AG04449 (cell line): ENCODE measurements around the gene GRID1.
"Not testable (repeated sequence)": the region's sequence is repeated elsewhere in the genome, so short reads cannot be mapped to it uniquely, and the experiment has no call there.

Source experiments
- CTCF ChIA-PET: fragments of 350-600 bp; formaldehyde crosslinking; extraction: SDS; loops from one replicate; lab custom pipeline; 2021; ENCODE audit warnings: antibody characterized with exemption; lab: Yijun Ruan, JAX
- POLR2A ChIA-PET: fragments of 400-600, 350-600 bp; formaldehyde crosslinking; extraction: SDS; loops from one replicate; lab custom pipeline; 2020; ENCODE audit warnings: antibody characterized with exemption, inconsistent platforms; lab: Yijun Ruan, JAX
- DNase-seq: peaks from one replicate; pipeline ENCODE4 v3.0.0-alpha.2; 2010; ENCODE audit warnings: low read depth, low spot score
- H3K4me3 ChIP-seq: 2 replicates; pipeline ENCODE4 v1.5.1; 2011; ENCODE audit warnings: low read depth, mild to moderate bottlenecking, control low read depth, low read length
- TF ChIP-seq, protein P1 (sequence below): IDR thresholded peaks from one replicate; pipeline ENCODE4 v1.5.1; 2011; ENCODE audit warnings: mild to moderate bottlenecking, moderate library complexity, low read length, control low read depth, inconsistent platforms; ENCODE audit not compliant: insufficient read depth; ENCODE audit errors: missing control alignments

The GRID1 gene

DNA sequence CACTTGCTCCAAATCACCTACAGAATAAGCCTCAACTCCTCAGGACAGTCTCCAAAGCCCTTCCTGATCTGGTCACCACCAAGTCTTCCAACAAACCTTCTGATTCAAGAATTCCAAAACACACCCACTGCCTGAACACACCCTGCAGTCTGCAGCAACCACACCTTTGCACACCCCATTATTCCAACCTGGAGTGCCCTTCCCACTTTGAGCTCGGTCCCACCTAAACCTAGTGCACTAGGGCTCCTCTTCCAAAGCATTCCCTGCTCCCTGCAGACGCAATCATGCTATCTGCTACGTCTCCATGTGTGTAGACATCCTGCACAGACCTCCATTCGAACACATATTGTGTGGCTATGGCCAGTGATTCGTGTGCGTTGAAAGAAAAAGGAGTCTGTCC is 289.3 kb downstream of the GRID1 start:
- no peak for DNase-seq
- TF ChIP-seq, protein P1, sequence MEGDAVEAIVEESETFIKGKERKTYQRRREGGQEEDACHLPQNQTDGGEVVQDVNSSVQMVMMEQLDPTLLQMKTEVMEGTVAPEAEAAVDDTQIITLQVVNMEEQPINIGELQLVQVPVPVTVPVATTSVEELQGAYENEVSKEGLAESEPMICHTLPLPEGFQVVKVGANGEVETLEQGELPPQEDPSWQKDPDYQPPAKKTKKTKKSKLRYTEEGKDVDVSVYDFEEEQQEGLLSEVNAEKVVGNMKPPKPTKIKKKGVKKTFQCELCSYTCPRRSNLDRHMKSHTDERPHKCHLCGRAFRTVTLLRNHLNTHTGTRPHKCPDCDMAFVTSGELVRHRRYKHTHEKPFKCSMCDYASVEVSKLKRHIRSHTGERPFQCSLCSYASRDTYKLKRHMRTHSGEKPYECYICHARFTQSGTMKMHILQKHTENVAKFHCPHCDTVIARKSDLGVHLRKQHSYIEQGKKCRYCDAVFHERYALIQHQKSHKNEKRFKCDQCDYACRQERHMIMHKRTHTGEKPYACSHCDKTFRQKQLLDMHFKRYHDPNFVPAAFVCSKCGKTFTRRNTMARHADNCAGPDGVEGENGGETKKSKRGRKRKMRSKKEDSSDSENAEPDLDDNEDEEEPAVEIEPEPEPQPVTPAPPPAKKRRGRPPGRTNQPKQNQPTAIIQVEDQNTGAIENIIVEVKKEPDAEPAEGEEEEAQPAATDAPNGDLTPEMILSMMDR, result no peak
- ChIA-PET POLR2A (no interaction called here), CTCF (no interaction called here)
- no peak overlapping the region for H3K4me3 ChIP-seq

DNA sequence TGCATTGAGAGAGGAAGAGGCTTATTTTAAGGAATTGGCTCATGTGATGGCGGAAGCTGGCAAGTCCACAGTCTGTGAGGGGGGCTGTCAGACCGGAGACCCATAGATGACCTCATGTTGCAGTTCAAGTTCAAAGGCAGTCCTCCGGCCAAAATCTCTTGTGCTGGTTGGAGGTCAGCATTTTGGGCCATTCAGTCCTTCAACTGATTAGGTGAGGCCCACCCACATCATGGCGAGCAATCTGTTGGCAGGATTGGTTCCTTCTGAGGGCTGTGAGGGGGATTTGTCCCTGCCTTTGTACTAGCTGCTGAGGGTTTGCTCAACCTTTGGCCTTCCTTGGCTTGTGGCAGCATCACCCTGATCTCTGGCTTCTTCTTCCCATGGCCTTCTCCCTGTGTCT is 290.1 kb downstream of the GRID1 start:
- POLR2A ChIA-PET, CTCF ChIA-PET, H3K4me3 ChIP-seq, DNase-seq: not testable (repeated sequence)

DNA sequence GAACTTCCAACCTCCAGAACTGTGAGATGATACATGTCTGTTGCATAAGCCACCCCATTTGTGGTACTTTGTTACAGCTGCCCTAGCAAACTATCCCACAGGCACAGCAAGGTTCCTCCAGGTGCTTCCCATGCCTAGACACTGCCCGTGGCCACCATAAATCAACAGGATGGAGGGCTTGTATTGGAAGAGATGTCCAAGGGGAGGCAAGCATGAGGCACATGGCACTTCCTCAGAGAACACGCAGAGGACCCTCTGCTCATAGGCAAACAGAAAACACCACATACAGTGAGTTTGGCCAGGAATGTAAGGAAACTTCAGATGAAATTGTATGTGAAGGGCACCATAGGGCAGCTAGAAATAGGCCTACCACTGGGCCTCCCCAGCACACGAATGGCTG is 291.1 kb downstream of the GRID1 start:
- ChIA-PET CTCF (no interaction called here), POLR2A (no interaction called here)
- TF ChIP-seq, protein P1, result no peak
- no peak for DNase-seq
- H3K4me3 ChIP-seq, result no peak overlapping the region

DNA sequence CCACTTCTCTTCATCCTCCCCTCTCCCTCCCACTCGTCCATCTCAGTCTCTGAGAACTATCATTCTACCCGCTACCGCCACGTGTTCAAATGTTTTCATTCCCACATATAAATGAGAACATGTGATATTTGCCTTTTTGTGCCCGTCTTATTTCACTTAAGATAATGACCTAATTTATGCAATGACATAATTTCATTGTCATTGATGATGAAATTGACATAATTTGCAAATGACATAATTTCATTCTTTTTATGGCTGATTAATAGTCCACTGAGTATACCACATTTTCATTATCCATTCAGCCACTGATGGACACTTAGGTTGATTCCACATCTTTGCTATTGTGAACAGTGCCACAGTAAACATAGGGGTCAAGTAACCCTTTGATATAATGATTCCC is 292.3 kb downstream of the GRID1 start:
- TF ChIP-seq, protein P1, result no peak
- POLR2A ChIA-PET, result no interaction called here
- CTCF ChIA-PET, result no interaction called here
- no peak for DNase-seq
- H3K4me3 ChIP-seq, result no peak overlapping the region

DNA sequence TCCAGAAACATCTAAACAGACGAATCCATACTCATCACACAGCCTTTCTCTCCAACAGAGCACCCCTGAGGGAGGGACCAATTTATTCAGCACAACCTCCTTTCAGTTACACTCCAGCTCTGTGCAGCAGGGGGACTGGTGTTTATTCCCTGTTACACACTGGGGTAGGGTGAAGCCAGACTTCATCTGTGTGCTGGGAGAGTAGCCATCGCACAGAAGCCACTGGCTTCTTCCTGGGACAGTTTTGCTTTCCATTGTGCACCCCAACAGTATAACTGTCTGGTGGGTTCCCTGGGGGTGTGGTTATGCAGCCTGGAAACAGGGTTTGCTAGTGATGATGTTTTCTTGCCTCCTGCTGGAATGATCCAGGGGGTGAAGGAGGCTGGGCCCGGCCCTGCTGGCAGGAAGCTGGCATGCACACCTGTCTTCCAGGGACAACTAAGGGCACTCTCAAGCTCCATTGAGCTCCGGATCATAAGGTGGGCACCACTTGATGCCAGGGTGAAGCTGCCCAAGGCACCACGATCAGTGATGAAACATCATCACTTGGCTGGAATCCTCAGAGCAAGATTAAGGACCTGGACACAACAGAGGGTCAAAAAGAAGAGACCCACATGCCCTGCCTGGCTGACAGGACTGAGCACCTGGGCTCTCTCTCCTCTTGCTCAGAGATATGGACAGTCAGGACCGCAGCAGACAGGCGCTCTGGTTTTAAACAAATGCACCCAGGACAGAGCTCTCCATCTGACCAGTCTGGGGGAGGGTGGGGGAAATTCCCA is 293.2 kb downstream of the GRID1 start:
- TF ChIP-seq, protein P1, result no peak
- no peak overlapping the region for H3K4me3 ChIP-seq
- ChIA-PET CTCF (no interaction called here), POLR2A (no interaction called here)
- DNase-seq, result no peak

DNA sequence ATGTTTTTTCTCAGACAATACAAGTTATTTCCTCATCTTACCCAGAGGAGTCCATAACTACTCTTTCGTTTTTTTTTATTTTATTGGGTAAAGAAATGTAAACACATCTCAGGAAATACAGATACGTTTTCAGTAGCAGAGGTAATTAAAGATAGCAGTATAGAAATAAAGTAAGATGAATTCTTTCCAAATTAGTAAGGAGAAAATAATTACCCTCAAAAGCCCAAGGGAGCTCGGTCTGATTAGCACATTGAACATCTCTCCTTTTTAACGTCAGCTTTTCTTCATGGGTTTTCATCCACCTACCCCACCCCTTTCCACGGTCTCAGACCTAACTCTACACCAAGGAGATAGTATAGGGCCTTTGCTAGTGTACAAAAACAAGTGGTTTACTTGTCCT is 294.2 kb downstream of the GRID1 start:
- TF ChIP-seq, protein P1, result no peak
- ChIA-PET CTCF (no interaction called here), POLR2A (no interaction called here)
- DNase-seq, result no peak
- no peak overlapping the region for H3K4me3 ChIP-seq

DNA sequence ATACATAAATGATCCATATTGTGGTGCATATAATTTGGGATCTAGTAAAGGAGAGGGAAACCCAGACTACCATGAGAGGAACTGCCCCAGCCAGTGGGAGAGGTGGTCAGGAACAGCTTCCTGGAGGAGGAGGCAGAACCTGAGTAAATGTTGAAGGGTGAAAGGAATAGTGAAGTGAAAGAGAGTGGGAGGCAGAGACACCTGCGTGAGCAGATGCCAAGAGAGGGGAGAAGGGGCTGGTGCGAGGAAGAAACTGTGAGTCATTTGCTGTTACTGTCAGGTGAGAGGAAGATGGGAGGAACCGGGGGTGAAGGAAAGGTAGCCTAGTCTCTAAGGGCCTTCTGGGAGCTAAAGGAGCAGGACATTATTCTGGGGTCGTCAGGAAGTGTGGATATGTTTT is 294.8 kb downstream of the GRID1 start:
- DNase-seq, result no peak
- POLR2A ChIA-PET, result no interaction called here
- TF ChIP-seq, protein P1, result no peak
- CTCF ChIA-PET, result no interaction called here
- H3K4me3 ChIP-seq, result no peak overlapping the region
